HG03565 (cell line): ENCODE data around the gene C9orf85.
"Not testable (repeated sequence)": the region's sequence is repeated elsewhere in the genome, so short reads cannot be mapped to it uniquely, and the experiment has no call there.

Experiments
- ATAC-seq: cut with Tn5 transposase; IDR thresholded peaks from one replicate; pipeline ENCODE4 v1.9.1; 2021; ENCODE audit warnings: mild to moderate bottlenecking, moderate library complexity; ENCODE audit not compliant: unreplicated experiment

The C9orf85 gene, protein sequence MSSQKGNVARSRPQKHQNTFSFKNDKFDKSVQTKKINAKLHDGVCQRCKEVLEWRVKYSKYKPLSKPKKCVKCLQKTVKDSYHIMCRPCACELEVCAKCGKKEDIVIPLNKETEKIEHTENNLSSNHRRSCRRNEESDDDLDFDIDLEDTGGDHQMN

DNA sequence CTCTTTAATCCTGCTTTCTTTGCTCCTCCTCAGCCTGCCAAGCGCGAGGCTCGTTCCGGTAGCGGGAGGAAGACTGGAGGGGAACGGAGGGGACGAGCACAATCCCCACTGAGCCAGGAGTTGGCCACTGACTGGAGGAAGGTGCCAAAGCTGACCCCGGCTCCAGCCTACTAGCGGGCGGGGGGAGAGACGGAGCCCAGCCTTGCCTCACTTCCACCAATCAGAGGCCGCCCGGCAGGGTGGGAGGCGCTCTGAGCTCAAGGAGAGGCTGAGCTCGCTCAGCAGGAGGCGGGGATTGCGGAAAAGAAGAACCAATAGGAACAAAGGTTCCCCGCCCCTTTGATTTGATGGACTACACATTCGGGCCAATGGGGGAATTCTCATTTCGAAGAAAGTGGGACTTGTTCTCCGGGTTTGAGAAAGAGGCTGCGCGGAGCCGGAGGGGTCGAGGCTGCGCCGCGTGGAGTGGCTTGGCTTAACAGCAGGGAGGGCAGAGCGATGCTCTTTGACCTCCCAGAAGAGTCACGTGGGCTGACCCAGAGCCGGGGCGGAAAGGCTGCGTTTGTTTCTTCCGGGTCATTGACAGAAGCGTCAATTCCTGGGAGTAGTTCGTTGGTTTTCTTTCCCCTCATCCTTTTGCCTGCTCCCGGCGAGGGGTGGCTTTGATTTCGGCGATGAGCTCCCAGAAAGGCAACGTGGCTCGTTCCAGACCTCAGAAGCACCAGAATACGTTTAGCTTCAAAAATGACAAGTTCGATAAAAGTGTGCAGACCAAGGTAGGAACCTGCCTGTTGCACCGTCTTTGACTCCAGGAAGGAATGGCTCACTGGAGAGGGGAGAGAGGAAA is at the start of gene C9orf85, which contains the start of gene ABHD17B:
Gene C9orf85, plus strand, starts transcription at position 579 of the 847 bp plus-strand sequence. Its CDS starts 96 bp downstream, at position 675.
Gene ABHD17B, minus strand, starts transcription at position 133 of the 847 bp plus-strand sequence. CDS start 36,113 bp downstream, outside the sequence.
- ATAC-seq: peak; percentile 91

DNA sequence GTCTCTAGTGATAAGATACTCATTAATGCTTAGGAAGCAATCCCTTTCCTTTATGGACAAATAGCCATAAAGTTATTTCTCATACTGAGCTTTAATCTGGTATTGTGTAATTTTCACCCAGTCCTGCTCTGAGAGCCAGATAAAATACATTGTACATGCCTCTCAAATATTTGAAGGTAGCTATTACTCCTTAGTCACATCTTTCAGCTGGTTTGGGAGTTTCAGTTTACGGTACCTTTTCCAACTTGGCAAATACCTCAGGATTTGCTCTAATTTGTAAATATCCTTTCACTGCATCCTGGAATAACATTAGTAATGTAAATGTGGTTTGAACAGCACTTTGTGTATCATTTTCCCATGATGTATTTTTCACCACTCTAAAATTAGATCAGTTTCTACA is 47.8 kb upstream of the C9orf85 start:
- no peak for ATAC-seq

DNA sequence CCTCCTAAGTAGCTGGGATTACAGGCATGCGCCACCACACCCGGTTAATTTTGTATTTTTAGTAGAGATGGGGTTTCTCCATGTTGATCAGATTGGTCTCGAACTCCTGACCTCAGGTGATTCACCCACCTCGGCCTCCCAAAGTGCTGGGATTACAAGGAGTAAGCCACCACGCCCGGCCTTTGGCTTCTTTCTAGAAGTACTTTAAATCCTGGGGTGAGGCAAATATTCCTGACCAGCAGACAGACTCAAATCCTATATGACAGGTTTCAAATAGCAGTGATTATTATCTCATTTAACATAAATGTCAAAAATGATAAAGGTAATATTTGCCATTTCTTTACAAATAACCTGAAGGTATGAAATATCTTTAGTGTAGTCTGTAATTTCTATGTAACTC is 36.1 kb upstream of the C9orf85 start:
- ATAC-seq: no peak

DNA sequence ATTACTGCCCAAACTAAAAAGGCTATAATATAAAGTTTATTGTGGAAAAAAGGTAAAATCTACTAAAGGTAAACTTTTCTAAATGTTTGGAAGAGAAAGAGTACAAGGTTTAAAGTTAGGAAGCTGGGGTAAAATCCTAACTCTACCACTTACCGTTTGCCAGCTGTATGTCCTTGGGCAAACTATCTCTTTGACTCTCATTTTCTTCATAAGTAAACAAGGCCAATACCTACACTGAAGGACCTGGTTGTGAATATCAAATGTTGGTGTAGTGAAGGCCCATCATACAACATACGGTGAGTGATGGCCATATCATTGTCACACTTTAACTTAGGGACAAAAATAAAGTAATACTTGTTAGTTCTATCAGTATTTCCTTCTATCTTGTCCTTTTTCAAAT is 35.3 kb upstream of the C9orf85 start:
- ATAC-seq: no peak

DNA sequence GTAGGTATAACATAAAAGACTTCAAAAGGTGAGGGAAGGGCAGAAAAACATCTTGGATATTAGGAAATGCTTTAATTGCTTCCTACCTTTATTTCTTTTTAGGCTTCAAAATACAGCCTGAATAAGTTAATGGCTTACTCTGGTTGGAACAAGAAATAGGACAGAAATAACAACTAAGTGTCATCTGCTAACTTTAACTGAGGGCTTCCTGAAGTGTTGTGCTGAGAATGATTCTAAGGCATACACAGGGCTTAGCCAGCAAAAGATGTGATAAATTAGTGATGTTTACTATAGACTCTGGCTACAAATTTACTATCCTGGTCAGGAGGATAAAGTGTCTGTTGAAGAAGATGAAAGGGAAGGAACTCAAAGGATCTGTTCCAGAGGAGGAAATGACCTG is 34.6 kb upstream of the C9orf85 start:
- ATAC-seq: no peak

DNA sequence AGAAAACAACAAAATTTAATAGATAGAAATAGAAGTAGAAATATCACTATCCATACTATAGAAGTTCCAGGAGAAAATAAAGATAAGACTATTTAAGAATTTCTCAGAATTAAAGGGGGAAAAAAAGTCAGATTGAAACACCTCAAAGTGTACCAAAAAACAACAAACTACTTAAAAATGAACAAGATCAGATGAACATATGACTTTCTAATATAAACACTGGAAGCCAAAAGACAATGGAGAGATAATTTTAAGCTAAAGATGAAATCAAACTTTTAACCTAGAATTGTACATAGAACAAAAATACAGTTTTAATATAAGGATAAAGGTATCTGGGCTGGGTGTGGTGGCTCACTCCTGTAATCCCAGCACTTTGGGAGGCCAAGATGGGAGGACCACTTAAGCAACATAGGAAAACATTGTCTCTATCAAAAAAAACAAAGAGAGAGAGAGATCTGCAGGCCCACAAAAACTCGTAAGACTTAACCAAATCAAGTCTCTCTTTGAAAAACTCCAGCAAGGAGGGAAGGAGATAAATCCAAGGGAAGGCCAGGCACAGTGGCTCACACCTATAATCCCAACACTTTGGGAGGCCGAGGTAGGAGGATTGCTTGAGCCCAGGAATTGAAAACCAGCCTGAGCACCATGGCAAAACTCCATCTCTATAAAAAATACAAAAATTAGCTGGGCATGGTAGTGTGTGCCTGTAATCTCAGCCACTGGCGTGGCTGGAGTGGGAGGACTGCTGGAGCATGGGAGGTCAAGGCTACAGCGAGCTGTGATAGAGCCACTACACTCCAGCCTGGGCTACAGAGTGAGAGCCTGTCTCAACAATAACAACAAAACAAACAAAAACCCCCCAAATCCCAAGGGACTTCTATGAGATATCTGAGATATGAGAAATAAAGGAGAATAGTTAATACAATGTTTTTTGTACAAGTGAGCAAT is 32.8 kb upstream of the C9orf85 start:
- no peak for ATAC-seq

DNA sequence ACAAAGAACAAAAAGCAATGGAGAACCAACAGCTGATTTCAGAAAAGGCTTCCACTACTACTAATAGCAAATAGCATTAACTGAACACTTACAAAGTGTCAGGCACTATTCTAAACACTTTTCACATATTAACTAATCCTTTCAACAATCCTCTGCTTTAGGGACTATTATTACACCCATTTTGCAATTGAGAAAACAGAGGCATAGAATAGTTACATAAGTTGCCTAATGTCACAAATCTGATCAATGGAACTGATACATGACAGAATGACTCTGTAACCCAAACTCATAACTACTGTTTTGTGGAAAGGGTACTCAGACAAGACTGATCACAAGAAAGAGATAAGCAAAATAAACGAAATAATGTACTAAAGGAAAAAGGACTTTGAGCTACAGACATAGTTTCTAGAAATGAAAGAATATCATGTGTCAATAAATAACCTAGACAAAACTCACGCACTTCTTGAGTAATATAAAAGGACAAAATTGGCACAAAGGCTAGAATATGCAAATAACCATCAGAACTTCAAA is 31.7 kb upstream of the C9orf85 start:
- ATAC-seq: no peak

DNA sequence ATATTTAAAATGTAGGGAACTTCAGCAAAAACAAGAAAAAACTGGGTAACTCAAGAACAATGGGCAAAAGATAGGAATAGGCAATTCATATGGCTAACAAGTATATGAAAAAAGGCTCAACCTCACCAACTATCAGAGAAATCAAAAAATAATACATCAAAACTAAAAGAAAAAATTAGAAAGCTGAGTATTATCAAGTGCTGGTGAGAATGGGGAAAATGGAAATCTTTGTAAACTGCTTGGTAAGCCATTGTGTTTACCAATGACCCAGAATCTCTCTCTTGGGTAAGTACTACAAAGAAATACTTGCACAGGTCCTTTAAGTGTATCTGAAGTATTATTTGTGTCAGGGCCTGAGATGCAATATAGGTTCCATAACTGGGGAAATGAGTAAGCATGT is 27.4 kb upstream of the C9orf85 start:
- no peak for ATAC-seq

DNA sequence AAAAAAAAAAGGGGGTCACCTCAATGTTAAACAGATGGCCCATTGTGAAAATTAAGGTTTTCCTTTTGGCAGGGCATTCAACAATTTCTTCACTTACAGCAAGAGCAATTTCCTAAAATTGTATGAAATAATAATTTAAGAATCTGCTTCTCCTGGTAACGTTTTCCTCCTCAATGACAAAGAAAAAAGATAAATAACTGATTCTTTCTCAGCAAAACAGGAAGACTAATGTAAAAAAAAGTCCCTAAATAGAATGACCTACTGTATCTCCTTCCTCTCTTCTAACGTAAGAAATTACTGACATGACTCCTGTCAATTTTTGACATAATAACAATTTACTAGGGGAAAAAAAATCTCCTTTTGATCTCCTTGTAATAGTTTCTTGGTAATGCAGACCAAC is 26.0 kb upstream of the C9orf85 start:
- no peak for ATAC-seq

DNA sequence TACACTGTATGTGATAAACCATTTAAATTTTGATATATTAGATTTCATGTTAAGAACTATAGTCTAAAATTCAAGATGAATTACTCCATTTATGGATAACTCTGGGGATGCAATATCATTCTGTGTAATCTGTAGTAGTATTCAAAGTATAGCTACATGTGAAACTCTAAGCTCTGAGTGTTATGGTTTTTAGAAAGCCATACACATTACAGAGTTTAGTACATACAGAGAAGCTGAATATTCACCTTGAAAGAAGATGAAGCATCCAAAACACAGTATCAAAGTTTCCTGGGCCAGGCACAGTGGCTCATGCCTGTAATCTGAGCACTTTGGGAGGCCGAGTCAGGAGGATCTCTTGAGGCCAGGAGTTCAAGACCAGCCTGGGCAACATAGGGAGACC is 25.4 kb upstream of the C9orf85 start:
- no peak for ATAC-seq

DNA sequence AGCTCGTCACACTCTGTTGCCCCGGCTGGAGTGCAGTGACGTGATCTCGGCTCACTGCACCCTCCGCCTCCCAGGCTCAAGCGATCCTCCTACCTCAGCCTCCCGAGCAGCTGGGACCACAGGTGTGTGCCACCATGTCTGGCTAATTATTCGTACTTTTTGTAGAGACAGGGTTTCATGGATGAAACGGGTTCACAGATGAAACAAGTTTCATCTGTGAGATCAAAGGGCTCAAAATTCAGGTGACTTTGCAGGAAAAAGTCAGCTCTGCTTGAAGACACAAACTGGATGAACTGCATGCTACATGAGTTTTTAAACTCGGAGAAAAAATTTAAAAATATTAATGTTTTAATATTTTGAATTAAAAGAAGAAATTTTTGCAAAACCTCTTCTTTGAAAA is 24.9 kb upstream of the C9orf85 start:
- ATAC-seq: no peak

DNA sequence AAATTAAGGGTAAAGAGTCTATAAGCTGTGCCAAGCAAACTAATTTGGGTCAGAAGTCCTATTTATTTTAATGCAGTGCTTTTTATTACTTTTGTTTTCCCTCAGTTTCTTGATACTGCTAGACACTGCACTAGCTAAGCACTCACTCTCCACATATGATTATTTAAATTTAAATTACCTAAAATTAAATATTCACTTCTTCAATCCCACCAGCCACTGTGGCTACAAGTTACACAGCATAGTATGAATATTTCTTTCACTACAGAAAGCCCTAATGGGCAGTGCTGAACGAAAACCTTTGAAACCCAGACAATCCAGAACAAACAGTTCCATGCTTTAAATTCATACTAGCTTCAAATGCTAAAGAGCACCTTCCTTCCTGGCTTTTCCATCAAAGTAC is 24.1 kb upstream of the C9orf85 start:
- ATAC-seq: no peak

DNA sequence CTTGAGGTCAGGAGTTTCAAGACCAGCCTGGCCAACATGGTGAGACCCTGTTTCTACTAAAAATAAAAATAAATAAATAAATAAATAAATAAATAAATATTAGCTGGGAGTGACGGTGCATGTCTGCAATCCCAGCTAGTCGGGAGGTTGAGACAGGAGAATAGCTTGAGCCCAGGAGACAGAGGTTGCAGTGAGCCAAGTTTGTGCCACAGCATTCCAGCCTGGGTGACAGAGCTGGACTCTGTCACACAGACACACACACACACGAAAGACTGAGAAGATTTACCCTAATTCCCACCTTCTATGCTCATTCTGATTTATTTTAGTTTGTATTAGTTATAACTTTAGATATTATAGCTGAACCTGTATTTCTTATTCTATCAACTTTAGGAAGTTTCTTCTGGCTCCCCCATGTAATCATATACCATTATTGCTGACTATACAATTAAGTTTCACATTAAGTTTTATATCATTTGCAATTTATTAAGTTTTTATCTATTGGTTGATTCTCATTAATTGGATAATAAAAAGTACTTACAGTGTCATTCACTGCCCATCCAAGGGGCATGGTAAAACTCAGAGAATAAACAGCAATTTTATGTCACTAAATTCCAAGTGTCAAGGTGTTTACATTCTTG is 21.3 kb upstream of the C9orf85 start:
- no peak for ATAC-seq

DNA sequence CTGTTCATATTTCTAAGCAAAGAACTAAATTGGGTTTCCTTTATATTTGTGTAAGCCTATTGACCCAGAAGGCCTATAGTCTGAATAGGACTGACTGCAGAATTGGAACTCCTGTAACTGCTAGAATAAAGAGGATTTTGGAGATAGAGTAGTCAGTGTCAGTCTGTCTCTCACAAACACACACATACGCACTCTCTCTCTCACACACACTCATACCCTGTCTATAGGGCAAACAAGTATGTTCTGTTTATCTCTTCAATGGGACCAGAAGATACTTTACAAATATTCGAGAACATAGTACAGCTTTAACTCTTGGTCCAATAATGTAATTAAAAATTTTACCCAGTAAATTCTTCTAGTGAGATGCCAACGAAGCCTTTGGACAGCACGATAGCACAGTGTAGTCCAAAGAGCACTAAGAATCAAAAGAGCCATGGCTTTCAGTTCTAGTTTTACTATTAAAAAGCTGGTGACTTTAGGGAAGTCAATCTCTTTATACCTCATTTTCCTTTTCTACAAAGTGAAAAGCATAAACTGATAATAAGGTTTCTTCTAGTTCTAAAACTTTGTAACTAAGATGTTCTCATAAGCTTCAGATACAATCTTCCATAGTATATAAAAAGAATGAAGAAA is 19.8 kb upstream of the C9orf85 start:
- ATAC-seq: no peak

DNA sequence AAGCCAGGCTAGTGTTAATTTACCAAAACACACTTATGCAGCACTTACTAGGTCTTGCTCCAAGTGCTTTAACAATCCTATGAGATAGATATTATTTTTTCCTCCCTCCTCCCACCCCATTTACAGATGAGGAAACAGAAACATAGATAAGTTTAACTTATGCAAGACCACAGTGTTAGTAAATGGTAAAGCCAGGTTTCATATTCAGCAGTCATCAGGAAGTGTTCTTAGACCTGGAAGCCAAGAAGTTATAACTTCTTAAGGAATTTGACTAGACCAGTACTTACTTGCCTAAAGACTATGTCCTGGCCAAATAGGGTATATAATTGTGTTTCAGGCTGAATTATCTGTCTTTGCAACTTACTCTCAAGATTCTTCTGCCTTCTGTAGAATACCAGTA is 16.3 kb upstream of the C9orf85 start:
- ATAC-seq: no peak

DNA sequence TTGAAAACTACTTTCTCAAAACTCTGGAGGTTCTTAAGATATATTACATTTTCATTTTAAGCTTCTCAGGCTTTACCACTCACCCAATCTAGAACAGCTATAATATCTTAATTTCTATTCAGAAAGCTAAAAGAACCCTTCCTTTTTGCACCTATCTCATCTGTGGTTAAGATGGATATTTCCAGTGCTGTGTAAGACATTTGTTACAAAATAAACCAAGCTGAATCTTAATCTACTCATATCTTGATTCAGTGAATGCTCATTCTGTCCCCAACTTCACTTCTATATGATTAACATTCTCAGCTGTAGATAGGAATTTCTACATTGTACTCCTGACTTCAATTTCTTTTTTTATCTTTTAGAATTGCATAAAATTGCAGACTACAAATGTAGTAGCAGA is 15.5 kb upstream of the C9orf85 start:
- ATAC-seq: no peak

DNA sequence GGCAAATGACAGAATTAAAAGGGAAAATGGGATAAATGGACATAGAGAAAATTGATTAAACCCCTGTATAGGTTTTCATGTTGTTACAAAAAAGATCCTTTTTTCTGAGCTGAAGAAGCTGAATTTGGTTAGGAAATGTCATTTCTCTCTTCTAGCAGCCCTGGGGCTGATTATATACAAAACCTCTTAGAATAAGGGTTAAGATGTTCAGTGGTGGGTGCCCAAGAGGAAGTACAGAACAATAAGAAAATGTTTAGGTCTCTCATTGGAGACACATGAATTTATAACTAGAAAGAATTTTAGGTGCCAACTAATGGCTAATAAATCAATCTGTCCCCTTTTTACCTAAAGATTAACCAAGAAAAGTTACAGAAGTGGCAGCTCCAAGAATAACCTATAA is 14.7 kb upstream of the C9orf85 start:
- no peak for ATAC-seq

DNA sequence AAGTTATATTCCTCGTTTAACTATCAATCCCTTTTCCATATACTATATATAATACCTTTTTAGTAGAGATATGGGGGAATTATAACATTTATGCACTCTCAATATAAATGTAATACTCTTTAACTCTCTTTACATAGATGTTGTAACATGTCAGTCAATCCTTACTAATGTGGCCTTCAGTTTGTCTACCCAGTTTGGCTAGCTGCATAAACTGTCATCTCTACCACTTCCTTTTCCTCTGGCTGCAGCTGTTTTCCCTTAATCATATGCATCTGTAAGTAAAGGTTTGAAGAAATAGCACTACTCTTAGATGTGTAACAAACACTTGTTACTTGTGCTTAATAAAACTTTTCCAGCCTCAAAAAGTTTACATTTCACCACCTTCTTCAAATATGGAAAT is 13.9 kb upstream of the C9orf85 start:
- peak; percentile 68 for ATAC-seq

DNA sequence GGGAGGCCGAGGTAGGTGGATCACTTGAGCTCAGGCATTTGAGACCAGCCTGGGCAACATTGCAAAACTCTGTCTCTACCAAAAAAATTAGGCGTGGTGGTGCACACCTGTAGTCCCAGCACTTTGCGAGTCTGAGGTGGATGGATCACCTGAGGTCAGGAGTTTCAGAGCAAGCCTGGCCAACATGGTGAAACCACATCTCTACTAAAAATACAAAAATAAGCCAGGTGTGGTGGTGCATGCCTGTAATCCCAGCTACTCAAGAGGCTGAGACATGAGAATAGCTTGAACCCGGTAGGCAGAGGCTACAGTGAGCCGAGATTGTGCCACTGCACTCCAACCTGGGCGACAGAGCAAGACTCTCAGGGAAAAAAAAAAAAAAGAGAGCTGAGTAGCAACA is 12.7 kb upstream of the C9orf85 start:
- ATAC-seq: not testable (repeated sequence)
